ENCODE data around the gene PREB. TPM values are rescaled to one million over a fixed set of nuclear protein-coding genes. Genes with fewer than 3 reads are reported as not detected.

PREB gene
- total RNA-seq, 2 experiments from 2014 or later: 96.8 to 113 TPM

- intact Hi-C loops (cut with micrococcal nuclease; ENCODE audit: unreplicated experiment): no loop called here
- H3K9me2 ChIP-seq (ENCODE audit: insufficient read depth, low read length): no peaks in the 10 kb centered on the region
- POLR2A ChIA-PET: interaction anchor here (0.5 kb wide), 1 partner anchor 16 kb away, joined by 6 read pairs; no protein-coding TSS in a partner anchor
These were observed 41.6 kb downstream of the PREB start for GRCh38 chr2:27092696-27093429.

GRCh38 chr2:27091746-27092695 is 42.4 kb downstream of the PREB start:
- Histone ChIP-seq H3K4me2 (ENCODE audit: low read length) (no peak overlapping the region), H3K36me3 (ENCODE audit: insufficient read depth, low read length) (no peaks in the 10 kb centered on the region), H3K9me2 (ENCODE audit: insufficient read depth, low read length) (no peaks in the 10 kb centered on the region), H3K79me2 (ENCODE audit: insufficient read depth, low read depth, low read length) (no peaks in the 10 kb centered on the region), H3K9me3 (ENCODE audit: low read length) (no peaks in the 10 kb centered on the region), H3K4me1 (ENCODE audit: insufficient read depth, low read length, poor library complexity, severe bottlenecking) (peaks cover 34% of the 10 kb centered on the region), H3K4me3 (ENCODE audit: low read depth, low read length, poor library complexity, severe bottlenecking) (no peak overlapping the region), H3K27ac (ENCODE audit: low read depth, low read length, poor library complexity, severe bottlenecking) (no peak overlapping the region), H4K20me1 (ENCODE audit: insufficient read depth, low read length) (no peaks in the 10 kb centered on the region), H2AFZ (ENCODE audit: low read length) (no peak overlapping the region)
- no TSS peak for BruUV-seq (replicated peaks)
- ChIA-PET POLR2A (interaction anchor here (0.5 to 1.3 kb wide), 2 partner anchors 15 to 201 kb away, joined by 3 to 6 read pairs; no protein-coding TSS in a partner anchor), CTCF (ENCODE audit: unreplicated experiment) (no interaction called here)
- intact Hi-C loops (cut with micrococcal nuclease; ENCODE audit: unreplicated experiment): no loop called here
- no peak for DNase-seq (ENCODE audit: low spot score)
- no peak for TF ChIP-seq CTCF (conservative IDR thresholded peaks at IDR 0.05; ENCODE audit: low read length)
- no peak for TF ChIP-seq EZH2phosphoT487 (IDR thresholded peaks at IDR 0.05; ENCODE audit: borderline replicate concordance, low read depth, low read length)

More at GRCh38 chr2:27092696-27093429, 41.6 kb downstream of the PREB start:
- Histone ChIP-seq H2AFZ (ENCODE audit: low read length) (no peak overlapping the region), H3K9me3 (ENCODE audit: low read length) (no peaks in the 10 kb centered on the region), H3K4me2 (ENCODE audit: low read length) (no peak overlapping the region), H3K27ac (ENCODE audit: low read depth, low read length, poor library complexity, severe bottlenecking) (no peak overlapping the region), H4K20me1 (ENCODE audit: insufficient read depth, low read length) (no peaks in the 10 kb centered on the region), H3K4me3 (ENCODE audit: low read depth, low read length, poor library complexity, severe bottlenecking) (no peak overlapping the region), H3K4me1 (ENCODE audit: insufficient read depth, low read length, poor library complexity, severe bottlenecking) (peaks cover 26% of the 10 kb centered on the region), H3K79me2 (ENCODE audit: insufficient read depth, low read depth, low read length) (no peaks in the 10 kb centered on the region), H3K36me3 (ENCODE audit: insufficient read depth, low read length) (no peaks in the 10 kb centered on the region)
- no TSS peak for BruUV-seq (replicated peaks)
- CTCF ChIA-PET (ENCODE audit: unreplicated experiment): no interaction called here
- DNase-seq (ENCODE audit: low spot score): no peak
- no peak for TF ChIP-seq CTCF (conservative IDR thresholded peaks at IDR 0.05; ENCODE audit: low read length)
- no peak for TF ChIP-seq EZH2phosphoT487 (IDR thresholded peaks at IDR 0.05; ENCODE audit: borderline replicate concordance, low read depth, low read length)
